Lower lobe of right lung (tissue), 2 donors: ENCODE data around the gene IMPDH1. TPM values are rescaled to one million over a fixed set of nuclear protein-coding genes. Genes with fewer than 3 reads are reported as not detected.

Experiments used
- ATAC-seq, 2 donors: fragments of 200-7000 bp; cut with Tn5 transposase; one replicate each; pipeline ENCODE4 v1.9.1; 2020 to 2022; ENCODE audit warnings: mild to moderate bottlenecking in 2 of 2, moderate library complexity in 2 of 2
- DNase-seq: peaks from one replicate; pipeline ENCODE4 v3.0.0-alpha.2; 2020
- H3K27ac ChIP-seq: fragments of 200-600 bp; one replicate; pipeline ENCODE4 v1.8.0; 2022
- H3K27me3 ChIP-seq: fragments of 200-600 bp; one replicate; pipeline ENCODE4 v1.8.0; 2022; ENCODE audit warnings: low read depth
- H3K36me3 ChIP-seq: fragments of 200-600 bp; one replicate; pipeline ENCODE4 v1.8.0; 2022; ENCODE audit warnings: mild to moderate bottlenecking
- H3K4me1 ChIP-seq: fragments of 200-600 bp; one replicate; pipeline ENCODE4 v1.8.0; 2022
- H3K4me3 ChIP-seq: fragments of 200-600 bp; one replicate; pipeline ENCODE4 v1.8.0; 2022; ENCODE audit warnings: mild to moderate bottlenecking
- H3K9me3 ChIP-seq: fragments of 200-600 bp; one replicate; pipeline ENCODE4 v1.8.0; 2022
- intact Hi-C: fragments of 100-400 bp; cut with DNase I; formaldehyde crosslinking; loops from one replicate; pipeline ENCODE4 v1.11.0; 2022
- total RNA-seq: library from RNA; stranded (reverse); fragmentation: NEBNext Ultra II Directional; extraction: Animal tissue kit (Norgen Biotek cat#: 25700); gene quantifications from one replicate; pipeline ENCODE4 v1.2.1, GENCODE V29; 2021
- TF ChIP-seq, protein P1 (sequence below): fragments of 200-600 bp; IDR thresholded peaks from one replicate; pipeline ENCODE4 v1.8.0; 2022; ENCODE audit warnings: antibody characterized with exemption, mild to moderate bottlenecking
- donor health status: DM: no; HTN: yes; CAD: no; lungs with severe emphysema.

The IMPDH1 gene
- total RNA-seq, 1 donor from 2014 or later: 93.4 TPM

- H3K9me3 ChIP-seq: no peaks in the 10 kb centered on the region
- no peaks in the 10 kb centered on the region for H3K36me3 ChIP-seq
- intact Hi-C loops: no loop called here
- H3K27ac ChIP-seq: no peak overlapping the region
- H3K4me1 ChIP-seq: peaks cover 4% of the 10 kb centered on the region
- ATAC-seq (peak in 1 of 2 donors; percentile 5), DNase-seq (no peak)
- H3K27me3 ChIP-seq: peaks cover 40% of the 10 kb centered on the region
- no peak overlapping the region for H3K4me3 ChIP-seq
- TF ChIP-seq, protein P1, sequence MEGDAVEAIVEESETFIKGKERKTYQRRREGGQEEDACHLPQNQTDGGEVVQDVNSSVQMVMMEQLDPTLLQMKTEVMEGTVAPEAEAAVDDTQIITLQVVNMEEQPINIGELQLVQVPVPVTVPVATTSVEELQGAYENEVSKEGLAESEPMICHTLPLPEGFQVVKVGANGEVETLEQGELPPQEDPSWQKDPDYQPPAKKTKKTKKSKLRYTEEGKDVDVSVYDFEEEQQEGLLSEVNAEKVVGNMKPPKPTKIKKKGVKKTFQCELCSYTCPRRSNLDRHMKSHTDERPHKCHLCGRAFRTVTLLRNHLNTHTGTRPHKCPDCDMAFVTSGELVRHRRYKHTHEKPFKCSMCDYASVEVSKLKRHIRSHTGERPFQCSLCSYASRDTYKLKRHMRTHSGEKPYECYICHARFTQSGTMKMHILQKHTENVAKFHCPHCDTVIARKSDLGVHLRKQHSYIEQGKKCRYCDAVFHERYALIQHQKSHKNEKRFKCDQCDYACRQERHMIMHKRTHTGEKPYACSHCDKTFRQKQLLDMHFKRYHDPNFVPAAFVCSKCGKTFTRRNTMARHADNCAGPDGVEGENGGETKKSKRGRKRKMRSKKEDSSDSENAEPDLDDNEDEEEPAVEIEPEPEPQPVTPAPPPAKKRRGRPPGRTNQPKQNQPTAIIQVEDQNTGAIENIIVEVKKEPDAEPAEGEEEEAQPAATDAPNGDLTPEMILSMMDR: no peak
Observed at GRCh38 chr7:128350708-128351295, 59.0 kb downstream of the IMPDH1 start.

DNA sequence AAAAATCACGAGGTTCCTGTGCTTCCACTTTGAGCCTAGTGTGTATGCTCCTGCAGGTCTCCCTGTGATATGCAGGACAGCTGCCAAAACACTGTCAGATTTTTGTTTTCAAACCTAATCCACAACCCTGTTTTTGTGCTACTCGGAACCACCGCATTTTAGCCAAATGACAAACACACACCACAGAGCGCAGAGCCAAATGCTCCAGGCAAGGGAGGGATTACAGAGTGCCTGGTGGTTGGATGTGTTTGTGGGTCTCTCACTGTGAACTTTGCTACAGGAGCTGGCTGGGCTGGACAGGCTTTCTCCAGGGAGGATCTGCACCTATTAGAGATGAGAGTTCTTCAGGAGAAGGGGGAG, 60.3 kb downstream of the IMPDH1 start:
- no peaks in the 10 kb centered on the region for H3K9me3 ChIP-seq
- no peak overlapping the region for H3K4me3 ChIP-seq
- ATAC-seq: no peak
- H3K4me1 ChIP-seq: peaks cover 4% of the 10 kb centered on the region
- no peak overlapping the region for H3K27ac ChIP-seq
- peaks cover 40% of the 10 kb centered on the region for H3K27me3 ChIP-seq
- TF ChIP-seq, protein P1: no peak
- H3K36me3 ChIP-seq: no peaks in the 10 kb centered on the region
- intact Hi-C loops: no loop called here
- DNase-seq: no peak

- intact Hi-C loops: no loop called here
- ATAC-seq: no peak
- DNase-seq: peak; percentile 54
- Histone ChIP-seq H3K36me3 (no peaks in the 10 kb centered on the region), H3K9me3 (no peaks in the 10 kb centered on the region), H3K4me1 (peaks cover 13% of the 10 kb centered on the region), H3K27ac (no peak overlapping the region), H3K4me3 (no peak overlapping the region), H3K27me3 (peaks cover 25% of the 10 kb centered on the region)
- TF ChIP-seq, protein P1: peak; percentile 52
Observed at GRCh38 chr7:128347647-128348097, 62.1 kb downstream of the IMPDH1 start.

DNA sequence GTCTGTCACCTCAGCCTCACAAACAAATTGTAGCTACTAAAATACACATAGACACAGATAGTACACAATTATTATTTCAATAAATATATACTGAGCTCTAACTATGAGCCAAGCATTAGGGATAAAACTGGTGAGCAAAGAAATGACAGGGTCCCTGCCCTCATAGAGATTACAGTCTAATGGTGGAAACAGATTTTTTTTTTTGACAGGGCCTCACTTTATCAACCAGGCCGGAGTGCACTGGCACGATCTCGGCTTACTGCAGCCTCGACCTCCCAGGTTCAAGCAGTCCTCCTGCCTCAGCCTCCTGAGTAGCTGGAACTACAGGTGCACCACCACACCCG, 65.4 kb downstream of the IMPDH1 start:
- H3K4me1 ChIP-seq: peaks cover 31% of the 10 kb centered on the region
- H3K4me3 ChIP-seq: peak overlapping the region; percentile 73
- no peak overlapping the region for H3K27ac ChIP-seq
- ATAC-seq: no peak
- DNase-seq: no peak
- TF ChIP-seq, protein P1: no peak
- peaks cover 4% of the 10 kb centered on the region for H3K36me3 ChIP-seq
- intact Hi-C loops: no loop called here
- H3K27me3 ChIP-seq: no peaks in the 10 kb centered on the region
- no peaks in the 10 kb centered on the region for H3K9me3 ChIP-seq

DNA sequence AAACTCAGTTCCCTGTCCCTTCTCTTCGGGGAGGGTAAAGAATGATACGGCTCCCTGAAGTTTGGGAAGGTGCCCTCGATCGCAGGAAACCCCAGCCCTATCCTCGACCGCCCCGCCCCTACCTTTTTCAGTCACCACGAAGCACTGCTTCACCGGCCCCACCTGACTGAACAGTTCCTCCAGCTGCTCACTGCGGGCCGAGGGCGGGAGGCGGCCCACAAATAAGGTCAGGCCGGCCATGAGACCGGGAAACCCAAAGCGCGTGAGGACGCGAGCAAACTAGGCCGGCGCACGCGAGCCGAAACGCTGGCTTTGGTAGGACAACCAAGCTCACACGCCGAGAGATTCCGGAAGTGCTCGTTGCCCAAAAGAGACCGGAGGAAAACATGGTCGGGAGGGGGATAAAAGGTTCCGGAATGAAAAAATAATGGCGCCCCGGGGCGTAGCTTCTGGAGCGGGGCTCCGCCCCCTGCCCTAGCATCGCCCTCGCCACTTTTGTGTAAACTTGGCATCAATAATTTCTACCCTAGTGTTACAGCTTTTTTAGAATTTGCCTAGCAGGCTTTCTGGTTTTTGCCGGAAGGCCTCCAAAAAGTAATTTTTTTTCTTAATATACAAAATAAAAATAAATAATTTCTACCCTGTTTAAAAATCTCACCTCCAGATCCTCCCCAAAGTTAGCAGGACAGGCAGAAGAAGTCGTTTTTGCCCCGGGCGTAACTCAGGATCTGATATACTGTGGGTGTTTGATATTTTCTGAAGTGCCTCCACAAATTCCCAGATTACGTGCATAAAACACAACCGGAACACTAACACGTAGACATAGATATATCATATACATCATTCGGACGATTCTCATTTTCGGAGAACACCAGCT, 66.0 kb downstream of the IMPDH1 start, which contains the start of gene RBM28:
TSS of gene RBM28 (minus strand) at position 355 of the 877 bp plus-strand sequence. CDS start at position 240, 115 bp downstream.
- intact Hi-C loops: no loop called here
- no peaks in the 10 kb centered on the region for H3K27me3 ChIP-seq
- TF ChIP-seq, protein P1: no peak
- H3K36me3 ChIP-seq: peaks cover 10% of the 10 kb centered on the region
- ATAC-seq: peak; percentile 96 to 99
- peak within 1 kb of the TSS; percentile 73 for H3K4me3 ChIP-seq
- H3K4me1 ChIP-seq: peaks cover 31% of the 10 kb centered on the region
- peak; percentile 92 for DNase-seq
- no peaks in the 10 kb centered on the region for H3K9me3 ChIP-seq
- H3K27ac ChIP-seq: peak within 1 kb of the TSS; percentile 75

Other genes with a start within 250 kb of the IMPDH1 start
- not detected for gene LEP, start 168.7 kb downstream of the IMPDH1 start, total RNA-seq
- gene RBM28, start 66.1 kb downstream of the IMPDH1 start, total RNA-seq: 26.9 TPM
- 0.47 TPM for gene PRRT4, start 48.3 kb downstream of the IMPDH1 start, total RNA-seq
- 13.1 TPM for gene HILPDA, start 45.9 kb upstream of the IMPDH1 start, total RNA-seq
- 19.1 TPM for gene METTL2B, start 66.8 kb upstream of the IMPDH1 start, total RNA-seq